H1 (cell line): ENCODE data around the gene ITGB5. TPM values are rescaled to one million over a fixed set of nuclear protein-coding genes. Genes with fewer than 3 reads are reported as not detected.

Experiments used
- ASH2L ChIP-seq: fragments of 200-600, 300-600 bp; sonication (generic); IDR thresholded peaks from one replicate; pipeline ENCODE4 v1.7.1; 2017; ENCODE audit warnings: low read length
- BCL11A ChIP-seq, 2 experiments: IDR thresholded peaks; one replicate each; pipeline ENCODE4 v1.6.1; 2011; ENCODE audit warnings: low read depth in 2 of 2, low read length in 2 of 2, mild to moderate bottlenecking in 2 of 2
- NANOG ChIP-seq: IDR thresholded peaks from 2 replicates; pipeline ENCODE4 v1.6.1; 2011; ENCODE audit warnings: low read length, low read depth, mild to moderate bottlenecking, inconsistent platforms; ENCODE audit not compliant: insufficient read depth, poor library complexity, severe bottlenecking
- RAD21 ChIP-seq, 2 experiments: IDR thresholded peaks in 1 of 2; conservative IDR thresholded peaks in 1 of 2; 2 replicates each; pipeline ENCODE4 v1.6.1; 2011; ENCODE audit warnings: low read depth in 2 of 2, low read length in 2 of 2, improper control_type of control experiment in 1 of 2, inconsistent platforms in 1 of 2, mild to moderate bottlenecking in 1 of 2, moderate library complexity in 1 of 2
- RBBP5 ChIP-seq: IDR thresholded peaks from 2 replicates; pipeline ENCODE4 v1.7.1; 2012; ENCODE audit warnings: low read depth, mild to moderate bottlenecking, inconsistent platforms, low read length, moderate library complexity, borderline replicate concordance
- RNF2 ChIP-seq: fragments of 200-900, 300-1000 bp; sonication (generic); IDR thresholded peaks from 2 replicates; pipeline ENCODE4 v1.7.1; 2016; ENCODE audit warnings: borderline replicate concordance, low read depth, mild to moderate bottlenecking, antibody characterized with exemption, low read length; ENCODE audit not compliant: poor library complexity, severe bottlenecking; ENCODE audit errors: missing control alignments
- SIN3A ChIP-seq, 2 experiments: IDR thresholded peaks in 1 of 2; conservative IDR thresholded peaks in 1 of 2; 2 replicates each; pipeline ENCODE4 v1.6.1; 2011 to 2012; ENCODE audit warnings: low read length in 2 of 2, improper control_type of control experiment in 1 of 2, low read depth in 1 of 2, mild to moderate bottlenecking in 1 of 2
- SRF ChIP-seq: IDR thresholded peaks from 2 replicates; pipeline ENCODE4 v1.6.1; 2011; ENCODE audit warnings: mild to moderate bottlenecking, low read depth, low read length, moderate library complexity
- polyA plus RNA-seq, 7 experiments: library from polyadenylated mRNA; depleted of rRNA in 3 of 7; stranded (reverse) in 5 of 7; unstranded in 2 of 7; fragments of >200 nt in 5 of 7; fragments of 200-250 nt in 2 of 7; gene quantifications; 1 replicate in 5 of 7; 2 replicates in 1 of 7; 4 replicates in 1 of 7; pipeline versions ENCODE4 v1.2.1 to v1.2.3, GENCODE V29; 2011 to 2013; ENCODE audit warnings: missing spikeins in 2 of 7, mixed read lengths in 2 of 7
- total RNA-seq: library from RNA; stranded (reverse); fragmentation: NEBNext Ultra II Directional; extraction: Animal tissue kit (Norgen Biotek cat#: 25700); gene quantifications from 2 replicates; pipeline ENCODE4 v1.2.1, GENCODE V29; 2021

The ITGB5 gene
- total and polyA plus RNA-seq, 2 of the 8 experiments (the other 6 are each of a cell fraction or from before 2014, with no cell fraction given): 101 to 268 TPM

GRCh38 chr3:124884474-124885101, 2.6 kb downstream of the ITGB5 start (continued):
- TF ChIP-seq RBBP5: no peak
- TF ChIP-seq SIN3A (conservative IDR thresholded peaks at IDR 0.05 in 1 of 2, IDR thresholded peaks at IDR 0.05 in 1 of 2; ENCODE audit: low read depth in 1 of 2, low read length in 2 of 2): no peak
- TF ChIP-seq ASH2L: no peak
- no peak for TF ChIP-seq BCL11A (IDR thresholded peaks at IDR 0.05; ENCODE audit: low read depth in 2 of 2, low read length in 2 of 2)
- no peak for TF ChIP-seq NANOG
- TF ChIP-seq RNF2: no peak
- no peak for TF ChIP-seq SRF
- no peak for TF ChIP-seq RAD21 (IDR thresholded peaks at IDR 0.05 in 1 of 2, conservative IDR thresholded peaks at IDR 0.05 in 1 of 2; ENCODE audit: low read depth in 2 of 2, low read length in 2 of 2)
